GM10266 (cell line): ENCODE results near the gene VWA8.

Experiments used
- DNase-seq: peaks from one replicate; pipeline ENCODE4 v3.0.0; 2012; ENCODE audit errors: extremely low spot score
- TF ChIP-seq, protein P1 (sequence below): IDR thresholded peaks from 2 replicates; pipeline ENCODE4 v1.5.1; 2012; ENCODE audit warnings: mild to moderate bottlenecking, low read depth; ENCODE audit not compliant: control insufficient read depth, insufficient read depth; ENCODE audit errors: missing control alignments

The VWA8 gene

DNA sequence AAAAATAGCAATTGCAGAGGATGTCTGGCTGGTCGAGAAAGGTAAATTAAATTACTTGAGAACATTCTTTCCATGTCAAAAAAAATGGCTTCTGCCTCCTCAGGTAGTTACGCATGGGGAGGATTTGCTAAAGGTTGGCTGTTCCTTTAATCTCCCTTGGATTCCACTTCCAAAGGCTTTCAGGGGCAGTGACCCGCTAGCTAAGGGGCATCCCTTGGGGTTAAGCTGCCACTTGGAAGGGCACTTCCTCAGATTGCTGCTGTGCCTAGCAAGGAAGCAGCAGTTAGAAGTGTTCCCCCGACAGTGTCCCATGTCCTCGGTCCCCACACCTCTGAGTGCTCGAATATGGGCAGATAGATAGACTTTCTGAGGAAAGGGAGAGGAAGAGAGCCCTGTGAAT is 395.1 kb downstream of the VWA8 start:
- no peak for DNase-seq
- TF ChIP-seq, protein P1, sequence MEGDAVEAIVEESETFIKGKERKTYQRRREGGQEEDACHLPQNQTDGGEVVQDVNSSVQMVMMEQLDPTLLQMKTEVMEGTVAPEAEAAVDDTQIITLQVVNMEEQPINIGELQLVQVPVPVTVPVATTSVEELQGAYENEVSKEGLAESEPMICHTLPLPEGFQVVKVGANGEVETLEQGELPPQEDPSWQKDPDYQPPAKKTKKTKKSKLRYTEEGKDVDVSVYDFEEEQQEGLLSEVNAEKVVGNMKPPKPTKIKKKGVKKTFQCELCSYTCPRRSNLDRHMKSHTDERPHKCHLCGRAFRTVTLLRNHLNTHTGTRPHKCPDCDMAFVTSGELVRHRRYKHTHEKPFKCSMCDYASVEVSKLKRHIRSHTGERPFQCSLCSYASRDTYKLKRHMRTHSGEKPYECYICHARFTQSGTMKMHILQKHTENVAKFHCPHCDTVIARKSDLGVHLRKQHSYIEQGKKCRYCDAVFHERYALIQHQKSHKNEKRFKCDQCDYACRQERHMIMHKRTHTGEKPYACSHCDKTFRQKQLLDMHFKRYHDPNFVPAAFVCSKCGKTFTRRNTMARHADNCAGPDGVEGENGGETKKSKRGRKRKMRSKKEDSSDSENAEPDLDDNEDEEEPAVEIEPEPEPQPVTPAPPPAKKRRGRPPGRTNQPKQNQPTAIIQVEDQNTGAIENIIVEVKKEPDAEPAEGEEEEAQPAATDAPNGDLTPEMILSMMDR: no peak

DNA sequence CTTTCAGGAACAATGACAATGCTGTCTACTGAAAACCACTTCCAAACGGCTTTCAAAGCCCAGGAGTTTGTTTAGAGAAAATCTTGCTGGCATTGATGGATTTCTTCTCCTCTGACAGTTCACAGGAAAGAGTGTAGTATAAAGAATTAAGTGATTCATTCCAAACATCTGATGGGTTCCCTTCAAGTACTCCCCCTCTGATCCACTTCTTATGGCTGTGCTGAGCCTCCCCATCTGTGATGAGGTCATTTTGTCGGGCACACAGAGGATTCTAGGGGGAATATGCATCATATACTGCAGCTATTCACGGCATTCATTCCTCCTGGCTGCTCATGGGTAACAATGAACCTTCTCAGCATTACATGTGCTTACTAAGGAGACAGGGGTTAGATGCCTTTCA is 395.7 kb downstream of the VWA8 start:
- DNase-seq: no peak
- TF ChIP-seq, protein P1: no peak

DNA sequence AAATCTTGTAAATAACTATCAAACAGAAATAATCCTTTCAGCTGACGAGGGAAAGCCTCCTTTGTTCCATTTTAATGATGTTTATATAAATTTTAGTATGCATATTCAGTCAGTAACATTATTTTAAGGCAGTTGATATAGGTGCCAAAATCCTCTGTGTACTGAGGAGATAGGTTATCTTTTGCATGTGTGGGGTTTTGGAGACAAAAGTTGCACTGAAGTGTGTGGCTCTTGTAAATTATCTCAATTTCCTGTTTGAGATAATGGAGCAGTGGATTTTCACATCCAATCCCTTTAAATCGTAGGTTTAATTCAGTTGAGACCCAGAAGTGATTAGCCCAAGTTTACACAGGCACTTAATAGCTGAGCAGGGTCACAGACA is 396.9 kb downstream of the VWA8 start:
- TF ChIP-seq, protein P1: no peak
- DNase-seq: no peak

DNA sequence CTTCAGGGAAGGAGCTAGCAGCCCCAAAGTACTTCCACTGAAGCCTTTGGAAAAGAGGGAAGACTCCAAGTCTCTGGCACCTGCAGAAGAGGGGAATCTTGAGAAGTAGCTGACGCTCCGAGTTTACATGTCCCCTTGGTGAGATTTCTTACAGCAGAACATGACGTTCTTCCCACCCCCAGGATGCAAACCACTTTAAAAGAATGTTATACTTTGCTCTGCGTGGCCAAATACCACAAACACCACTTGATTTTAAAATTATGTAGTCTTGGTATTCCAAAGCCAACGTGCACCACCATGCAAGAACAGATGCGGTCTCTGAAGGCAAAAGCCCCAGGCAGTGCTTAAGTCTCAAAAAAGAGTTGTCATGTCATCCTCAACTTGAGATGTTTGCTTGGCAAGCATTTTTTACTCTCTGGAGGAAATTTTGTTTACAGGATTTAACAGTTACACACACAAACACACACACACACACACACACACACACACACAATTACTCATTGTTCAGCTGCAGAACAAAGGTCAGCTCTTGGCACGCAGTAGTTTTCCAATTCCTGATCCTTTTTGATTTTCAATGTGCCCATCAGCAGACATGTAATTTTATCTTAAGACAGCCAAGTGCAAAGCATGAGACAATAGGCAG is 397.4 kb downstream of the VWA8 start:
- TF ChIP-seq, protein P1: no peak
- DNase-seq: no peak

DNA sequence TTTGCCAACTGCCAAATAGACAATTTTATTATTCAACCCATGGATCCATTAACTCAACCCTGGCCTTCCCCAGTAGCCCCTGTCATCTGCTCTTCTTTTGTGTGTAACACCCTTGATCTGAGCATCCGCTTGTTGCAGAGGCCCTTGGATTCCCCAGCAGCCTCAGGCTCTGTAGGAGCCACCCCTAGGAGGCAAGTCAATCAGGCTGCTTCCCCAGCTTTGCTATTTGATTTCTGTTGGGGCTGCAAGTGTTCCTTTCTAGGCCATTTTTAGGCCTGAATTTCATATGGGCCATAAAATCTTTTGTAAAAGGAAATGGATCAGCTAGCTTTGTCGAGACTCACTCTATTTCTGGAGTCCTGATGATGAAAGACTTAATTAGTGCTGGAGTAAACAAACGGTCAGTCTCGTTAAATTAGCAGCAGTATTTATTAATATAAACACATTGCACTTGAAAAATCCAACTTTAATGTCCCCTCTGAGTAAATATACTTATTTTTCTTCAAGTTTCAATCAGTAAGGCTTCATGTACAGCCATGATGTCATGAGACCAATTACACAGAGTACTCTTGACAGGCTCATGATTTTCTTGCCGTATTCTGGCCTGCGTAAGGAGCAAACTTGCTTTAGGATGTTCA is 398.2 kb downstream of the VWA8 start:
- no peak for DNase-seq
- TF ChIP-seq, protein P1: no peak

DNA sequence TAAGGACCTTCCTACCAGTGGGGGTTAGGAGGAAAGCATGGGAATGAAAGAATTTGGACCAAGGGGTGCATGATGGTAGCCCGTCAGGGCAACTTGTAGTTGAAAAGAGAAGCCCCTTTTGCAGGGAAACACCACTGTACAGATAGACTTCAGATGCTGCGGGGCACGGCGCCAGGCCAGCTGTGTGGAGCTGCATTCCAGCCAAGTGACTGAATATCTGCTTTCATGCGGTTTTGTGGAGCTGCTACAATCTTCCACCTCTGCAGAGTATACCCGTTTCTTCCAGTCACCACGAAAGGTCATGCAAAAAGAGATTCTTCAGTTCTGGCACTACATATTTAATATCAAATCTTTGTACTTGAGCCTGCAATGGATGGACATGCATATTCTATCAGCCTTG is 398.8 kb downstream of the VWA8 start:
- TF ChIP-seq, protein P1: no peak
- DNase-seq: no peak

DNA sequence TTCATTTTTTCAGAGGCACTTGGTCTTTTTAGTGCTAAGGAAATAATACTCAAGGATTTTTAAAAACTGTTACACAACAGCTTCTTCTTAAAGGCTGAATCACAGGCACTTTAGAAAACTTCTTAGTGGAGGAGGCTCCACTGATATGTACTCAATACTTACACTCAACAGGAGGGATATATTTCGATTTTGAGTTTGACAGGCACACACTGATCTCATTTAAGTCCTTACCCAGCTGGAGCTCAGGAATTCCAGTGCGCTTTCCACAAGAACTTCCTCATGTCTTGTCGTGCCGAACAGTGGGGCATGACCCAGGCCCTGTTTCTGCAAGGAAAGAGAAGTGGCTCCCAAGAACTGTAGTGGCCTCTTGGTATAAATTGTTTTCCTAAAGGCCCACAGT is 399.7 kb downstream of the VWA8 start:
- TF ChIP-seq, protein P1: no peak
- no peak for DNase-seq
